NT2/D1 (cell line): ENCODE data around the gene CTBP2.
"Not testable (repeated sequence)": the region's sequence is repeated elsewhere in the genome, so short reads cannot be mapped to it uniquely, and the experiment has no call there.

Experiments
- DNase-seq: peaks from one replicate; pipeline ENCODE4 v3.0.0-alpha.2; 2011; ENCODE audit warnings: low read depth, low spot score
- H3K27me3 ChIP-seq: 2 replicates; pipeline ENCODE4 v1.6.0; 2011; ENCODE audit warnings: mild to moderate bottlenecking; ENCODE audit not compliant: insufficient read length, insufficient read depth
- H3K36me3 ChIP-seq: 2 replicates; pipeline ENCODE4 v1.6.1; 2011; ENCODE audit warnings: mild to moderate bottlenecking, low read length, mixed read lengths; ENCODE audit not compliant: insufficient read depth, insufficient read length
- H3K4me1 ChIP-seq: 2 replicates; pipeline ENCODE4 v1.5.1; 2011; ENCODE audit not compliant: insufficient read depth, insufficient read length
- H3K4me3 ChIP-seq: 2 replicates; pipeline ENCODE4 v1.5.1; 2011; ENCODE audit warnings: low read depth; ENCODE audit not compliant: insufficient read length
- H3K9ac ChIP-seq: 2 replicates; pipeline ENCODE4 v1.6.0; 2011; ENCODE audit warnings: low read depth; ENCODE audit not compliant: insufficient read length
- H3K9me3 ChIP-seq: 2 replicates; pipeline ENCODE4 v1.5.1; 2011; ENCODE audit warnings: mild to moderate bottlenecking, low read length; ENCODE audit not compliant: insufficient read depth
- SUZ12 ChIP-seq: IDR thresholded peaks from 2 replicates; pipeline ENCODE4 v1.6.1; 2011; ENCODE audit not compliant: insufficient read length, insufficient read depth; ENCODE audit errors: extremely low read depth
- YY1 ChIP-seq: IDR thresholded peaks from 2 replicates; pipeline ENCODE4 v1.6.1; 2011; ENCODE audit not compliant: insufficient read length, insufficient read depth
- ZNF274 ChIP-seq: IDR thresholded peaks from 2 replicates; pipeline ENCODE4 v1.6.1; 2011; ENCODE audit warnings: mild to moderate bottlenecking, low read depth, low read length

Gene CTBP2

DNA sequence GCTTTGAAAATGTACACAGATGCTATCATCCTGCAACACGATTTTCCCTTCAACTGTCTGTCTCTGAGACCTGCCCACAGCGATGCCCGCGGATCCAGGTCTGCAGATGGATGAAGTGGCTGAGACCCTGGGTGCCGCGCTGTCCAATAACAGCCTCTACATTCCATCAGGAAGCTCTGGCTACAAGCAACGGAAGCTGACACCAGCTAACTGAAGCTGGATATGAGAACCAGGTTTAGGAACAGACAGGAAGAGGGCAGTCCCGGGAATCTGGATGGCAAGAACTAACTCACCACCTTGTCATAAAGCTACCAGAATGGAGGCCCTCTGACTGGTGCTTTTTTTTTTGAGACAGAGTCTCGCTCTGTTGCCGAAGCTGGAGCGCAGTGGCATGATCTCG is 32.3 kb upstream of the CTBP2 start:
- Histone ChIP-seq H3K36me3 (no peaks in the 10 kb centered on the region), H3K4me3 (no peak overlapping the region), H3K27me3 (no peaks in the 10 kb centered on the region), H3K9ac (no peak overlapping the region), H3K4me1 (peaks cover under 1% of the 10 kb centered on the region), H3K9me3 (peaks cover 4% of the 10 kb centered on the region; the same call in 1 of the 2 replicates)
- TF ChIP-seq ZNF274 (no peak), YY1 (no peak)
- DNase-seq, result no peak

DNA sequence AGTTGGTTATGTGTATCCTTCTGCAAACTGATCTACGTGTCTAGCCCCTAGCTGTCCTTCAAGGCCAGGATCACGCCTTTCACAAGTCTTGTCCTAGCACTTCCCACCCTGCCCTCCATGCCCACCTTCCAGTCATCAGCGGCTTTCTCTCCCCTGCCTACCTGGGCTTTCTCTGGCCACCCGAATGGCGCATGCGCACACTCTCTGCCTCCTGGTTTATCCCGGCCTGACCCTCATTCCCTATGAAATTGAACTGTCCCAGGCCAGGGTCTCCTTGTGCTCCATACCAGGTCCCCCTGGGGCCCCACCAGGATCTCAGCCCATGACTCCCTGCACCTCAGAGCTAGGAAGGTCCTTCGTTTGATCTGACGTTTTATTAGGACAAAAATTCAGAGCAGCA is 31.6 kb upstream of the CTBP2 start:
- Histone ChIP-seq H3K27me3 (no peaks in the 10 kb centered on the region), H3K4me3 (no peak overlapping the region), H3K9me3 (peaks cover 4% of the 10 kb centered on the region; the same call in 1 of the 2 replicates), H3K36me3 (no peaks in the 10 kb centered on the region), H3K9ac (no peak overlapping the region), H3K4me1 (peaks cover 2% of the 10 kb centered on the region)
- TF ChIP-seq SUZ12, result no peak
- TF ChIP-seq YY1, result no peak
- no peak for TF ChIP-seq ZNF274
- no peak for DNase-seq

DNA sequence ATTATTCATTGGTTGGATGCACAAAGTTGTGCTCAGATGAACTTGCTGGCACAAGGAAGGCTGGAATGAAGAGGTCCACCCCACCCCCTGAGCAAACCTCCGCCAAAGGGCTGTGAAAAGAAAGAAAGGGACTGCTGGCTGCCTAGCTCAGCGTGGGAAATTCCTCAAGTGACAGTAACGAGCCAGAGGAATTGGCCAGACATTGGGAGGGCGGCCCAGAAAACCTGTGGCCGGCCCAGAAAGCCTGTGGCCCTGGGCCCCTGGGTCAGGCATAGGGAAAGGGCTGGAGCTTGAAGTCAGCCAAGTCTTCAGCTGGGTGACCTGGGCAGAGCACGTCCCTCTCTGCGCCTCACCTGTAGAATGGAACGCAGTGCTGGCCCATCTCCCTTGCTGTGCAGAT is 30.6 kb upstream of the CTBP2 start:
- Histone ChIP-seq H3K4me3 (no peak overlapping the region), H3K27me3 (no peaks in the 10 kb centered on the region), H3K4me1 (peaks cover 2% of the 10 kb centered on the region), H3K36me3 (no peaks in the 10 kb centered on the region), H3K9me3 (peaks cover 4% of the 10 kb centered on the region; the same call in 1 of the 2 replicates), H3K9ac (no peak overlapping the region)
- DNase-seq, result no peak
- TF ChIP-seq YY1, result no peak
- TF ChIP-seq SUZ12, result no peak
- no peak for TF ChIP-seq ZNF274

DNA sequence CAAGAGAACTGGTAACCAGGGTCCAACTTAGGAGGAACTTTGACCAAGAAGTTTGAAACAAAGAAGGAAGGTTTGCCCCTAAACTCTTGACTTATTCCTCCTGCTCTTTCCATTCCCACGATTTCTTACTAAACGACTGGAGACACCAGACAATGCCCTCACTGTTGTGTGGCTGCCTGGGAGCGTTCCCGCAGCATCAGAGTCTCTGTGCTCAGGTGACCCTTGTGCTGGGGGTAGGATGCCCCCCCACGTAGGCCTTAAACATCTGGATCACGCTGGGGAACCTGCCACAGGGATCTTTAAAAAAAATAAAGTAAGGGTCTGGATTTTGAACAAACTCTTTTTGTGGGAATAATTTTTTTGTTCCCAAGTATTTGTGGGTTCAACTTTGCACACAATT is 30.1 kb upstream of the CTBP2 start:
- TF ChIP-seq ZNF274 (no peak), YY1 (no peak), SUZ12 (no peak)
- no peak overlapping the region for H3K4me3 ChIP-seq
- H3K9ac ChIP-seq, result no peak overlapping the region
- H3K4me1 ChIP-seq, result peaks cover 2% of the 10 kb centered on the region
- DNase-seq, result no peak
- H3K9me3 ChIP-seq, result peaks cover 4% of the 10 kb centered on the region; the same call in 1 of the 2 replicates
- H3K27me3 ChIP-seq, result no peaks in the 10 kb centered on the region
- H3K36me3 ChIP-seq, result no peaks in the 10 kb centered on the region

DNA sequence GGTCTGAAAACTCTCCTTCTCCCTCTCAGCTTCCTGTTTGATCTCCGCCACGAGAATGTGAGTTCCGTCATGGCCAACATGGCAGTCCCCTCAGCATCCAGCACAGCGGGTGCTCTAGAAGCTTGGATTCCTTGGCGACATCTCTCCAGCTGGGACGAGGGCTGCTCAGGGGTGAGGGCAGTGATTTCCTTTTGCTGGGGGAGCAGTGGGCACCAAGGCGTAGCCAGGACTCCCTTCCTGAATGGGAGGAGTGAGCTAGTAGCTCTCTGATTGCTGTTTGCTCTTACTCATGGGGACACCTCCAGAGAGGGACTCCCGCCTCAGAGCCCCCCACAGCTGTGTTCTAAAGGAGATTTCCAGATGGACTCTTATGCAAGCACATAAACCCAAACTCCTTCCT is 28.8 kb upstream of the CTBP2 start:
- Histone ChIP-seq H3K36me3 (no peaks in the 10 kb centered on the region), H3K4me1 (peaks cover 2% of the 10 kb centered on the region), H3K27me3 (no peaks in the 10 kb centered on the region), H3K4me3 (no peak overlapping the region), H3K9me3 (peaks cover 4% of the 10 kb centered on the region; the same call in 1 of the 2 replicates), H3K9ac (no peak overlapping the region)
- TF ChIP-seq YY1 (no peak), ZNF274 (no peak), SUZ12 (no peak)
- DNase-seq, result no peak

DNA sequence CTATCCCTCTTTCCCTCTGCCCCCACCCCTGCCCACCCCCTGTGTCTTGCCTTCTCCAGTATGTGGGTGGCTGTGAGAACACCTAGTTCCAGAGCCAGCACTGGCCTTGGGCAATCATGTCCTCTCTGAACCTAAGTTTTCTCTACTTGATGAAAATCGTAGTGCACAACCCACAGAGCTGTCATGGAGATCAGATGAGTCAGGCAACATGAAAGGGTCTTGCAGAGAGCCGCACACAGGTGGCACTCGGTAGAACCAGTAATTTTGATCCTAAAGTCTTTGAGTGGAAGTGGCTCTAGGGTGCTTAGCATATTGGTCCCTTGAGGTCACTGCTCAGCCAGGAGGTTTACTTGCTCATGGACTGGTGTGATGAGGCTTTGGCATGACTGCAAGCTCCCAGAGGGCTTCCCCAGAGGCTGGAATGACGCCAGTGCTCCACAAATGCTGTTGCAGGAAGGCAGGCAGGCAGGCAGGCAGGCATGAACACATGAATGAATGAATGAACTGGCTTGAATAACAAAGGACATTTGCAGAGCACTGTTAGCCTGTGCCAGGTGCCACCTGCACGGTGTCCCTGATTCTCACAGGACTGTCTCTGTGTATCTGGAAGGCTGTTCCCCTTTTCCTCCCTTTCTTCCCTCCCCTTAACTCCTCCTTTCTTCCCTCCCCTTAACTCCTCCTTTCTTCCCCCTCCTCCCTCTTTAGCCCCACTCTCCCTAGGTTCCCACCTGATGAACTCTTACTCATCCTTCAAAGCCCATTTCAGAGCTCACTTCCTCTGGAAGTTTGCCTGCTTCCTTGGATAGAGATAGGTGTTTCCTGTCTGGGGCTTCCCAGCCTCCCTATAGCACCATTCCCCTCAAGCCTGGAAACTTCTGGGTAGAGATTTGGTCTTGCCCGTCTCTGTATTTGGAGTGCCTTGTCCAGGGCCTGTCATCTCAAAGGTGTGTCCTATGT is 27.2 kb upstream of the CTBP2 start:
- no peaks in the 10 kb centered on the region for H3K27me3 ChIP-seq
- peaks cover 4% of the 10 kb centered on the region; the same call in 1 of the 2 replicates for H3K9me3 ChIP-seq
- peaks cover 2% of the 10 kb centered on the region for H3K4me1 ChIP-seq
- TF ChIP-seq ZNF274 (no peak), YY1 (no peak), SUZ12 (no peak)
- DNase-seq, result no peak
- no peaks in the 10 kb centered on the region for H3K36me3 ChIP-seq
- H3K4me3 ChIP-seq, result no peak overlapping the region
- no peak overlapping the region for H3K9ac ChIP-seq

DNA sequence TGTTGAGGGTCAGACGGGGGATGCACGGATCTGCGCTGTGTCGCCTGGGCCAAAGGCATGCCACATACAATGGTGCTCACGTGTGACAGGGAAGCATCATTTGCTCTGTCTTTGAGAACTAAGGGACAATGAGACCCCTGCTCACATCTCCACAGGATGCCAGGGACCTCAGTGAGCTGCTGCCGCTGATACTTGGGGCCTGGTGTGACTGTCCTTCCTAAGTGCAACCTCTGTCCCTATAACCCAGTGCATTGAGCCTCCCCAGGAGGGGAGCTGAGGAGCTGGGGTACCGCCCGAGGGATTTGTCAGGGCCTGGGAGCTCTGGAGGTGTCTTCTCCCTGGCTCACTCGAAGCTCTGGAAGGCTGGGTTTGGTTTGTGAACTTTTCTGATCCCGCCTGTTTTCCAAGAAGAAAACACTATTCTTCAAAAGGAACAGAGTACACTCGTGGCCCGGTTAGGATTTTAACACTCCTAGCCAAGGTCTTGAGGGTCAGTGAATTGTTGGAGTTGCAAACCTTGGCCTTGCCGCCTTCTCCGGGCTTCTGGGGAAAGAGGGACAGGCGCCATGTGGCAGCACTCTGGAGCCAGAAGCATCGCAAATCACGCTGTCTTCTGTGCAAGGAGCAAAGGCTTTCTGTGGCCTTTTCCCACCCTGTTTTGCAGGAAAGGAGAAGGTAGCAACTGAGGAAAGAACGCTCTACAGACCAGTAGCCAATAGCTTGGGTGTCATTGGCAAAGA is 26.2 kb upstream of the CTBP2 start:
- H3K4me1 ChIP-seq, result peaks cover 2% of the 10 kb centered on the region
- H3K36me3 ChIP-seq, result no peaks in the 10 kb centered on the region
- TF ChIP-seq YY1 (no peak), ZNF274 (no peak), SUZ12 (no peak)
- H3K27me3 ChIP-seq, result no peaks in the 10 kb centered on the region
- H3K4me3 ChIP-seq, result no peak overlapping the region
- H3K9me3 ChIP-seq, result peaks cover 4% of the 10 kb centered on the region; the same call in 1 of the 2 replicates
- DNase-seq, result no peak
- no peak overlapping the region for H3K9ac ChIP-seq

DNA sequence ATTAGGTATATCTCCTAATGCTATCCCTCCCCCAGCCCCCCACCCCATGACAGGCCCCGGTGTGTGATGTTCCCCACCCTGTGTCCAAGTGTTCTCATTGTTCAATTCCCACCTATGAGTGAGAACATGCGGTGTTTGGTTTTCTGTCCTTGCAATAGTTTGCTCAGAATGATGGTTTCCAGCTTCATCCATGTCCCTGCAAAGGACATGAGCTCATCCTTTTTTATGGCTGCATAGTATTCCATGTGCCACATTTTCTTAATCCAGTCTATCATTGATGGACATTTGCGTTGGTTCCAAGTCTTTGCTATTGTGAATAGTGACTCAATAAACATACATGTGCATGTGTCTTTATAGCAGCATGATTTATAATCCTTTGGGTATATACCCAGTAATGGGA is 18.7 kb upstream of the CTBP2 start:
- not testable (repeated sequence) for H3K36me3 ChIP-seq, H3K4me1 ChIP-seq, H3K27me3 ChIP-seq, H3K9ac ChIP-seq, DNase-seq, H3K4me3 ChIP-seq, H3K9me3 ChIP-seq
